Measurements from ENCODE around the gene MR1.

The MR1 gene

DNA sequence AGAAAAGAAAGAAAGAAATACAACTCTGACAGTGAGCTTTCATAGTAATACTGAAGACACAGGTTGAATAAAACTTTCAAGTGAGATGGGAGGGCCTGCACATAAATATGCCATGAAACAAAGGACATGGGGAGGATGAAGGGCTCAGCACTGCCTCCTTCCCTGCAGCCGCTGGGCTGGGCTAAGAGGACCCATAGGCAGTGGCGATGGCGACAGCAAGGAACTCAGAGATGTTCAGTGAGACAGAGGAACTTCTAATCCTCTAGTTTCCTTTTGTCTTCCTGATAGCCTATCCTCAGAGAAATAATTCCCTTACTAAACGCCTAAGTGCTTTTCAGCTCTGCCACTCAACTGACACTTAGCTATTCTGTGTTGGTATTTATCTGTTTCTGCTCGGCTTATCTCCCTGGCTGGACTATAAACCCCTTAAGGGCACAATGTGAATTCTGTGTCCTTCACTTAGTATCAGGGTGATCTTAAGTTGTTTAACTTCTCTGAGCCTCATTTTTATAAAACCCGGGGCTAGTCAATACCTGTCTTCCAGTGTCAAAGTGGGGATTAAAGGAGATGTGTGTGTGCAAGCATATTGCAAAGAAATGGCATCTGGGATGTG is 30.3 kb downstream of the MR1 start:
- no peak for DNase-seq (ENCODE audit: low spot score)

DNA sequence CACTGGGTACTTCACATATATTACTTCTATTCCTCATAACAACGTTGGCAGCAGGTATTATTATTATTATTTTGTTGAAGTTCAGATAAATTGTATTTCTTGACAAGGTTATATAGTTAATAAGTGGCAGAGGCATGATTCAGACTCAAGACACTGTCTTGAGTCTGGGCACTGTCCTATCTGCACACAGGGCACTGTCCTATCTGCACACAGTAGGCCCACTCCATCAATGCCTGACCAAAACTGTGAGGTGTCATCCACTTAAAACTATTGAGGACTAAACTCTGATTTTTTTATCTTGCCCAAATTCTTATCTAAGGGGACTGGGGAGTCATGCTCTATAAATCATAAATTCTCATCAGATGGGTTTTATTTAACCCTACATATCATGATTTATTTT is 30.9 kb downstream of the MR1 start:
- no peak for DNase-seq (ENCODE audit: low spot score)

DNA sequence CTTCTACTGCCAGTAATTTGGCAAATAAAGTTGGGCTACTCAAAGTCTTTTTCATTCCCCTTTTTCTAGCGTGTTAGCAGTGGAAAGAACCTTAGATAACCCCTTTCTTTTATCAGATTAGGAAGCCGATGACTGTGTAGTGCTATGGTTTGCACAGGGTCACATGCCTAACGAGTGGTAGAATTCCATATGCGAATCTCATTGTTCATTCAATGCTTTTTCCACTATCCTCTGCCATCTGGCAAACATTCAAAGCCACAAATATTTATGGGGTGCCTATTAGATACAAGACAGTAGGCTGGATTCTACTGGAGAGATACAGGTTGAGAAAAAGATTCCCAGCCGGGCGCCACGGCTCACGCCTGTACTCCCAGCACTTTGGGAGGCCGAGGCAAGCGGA is 39.9 kb downstream of the MR1 start:
- DNase-seq (ENCODE audit: low spot score), result peak; percentile 44

DNA sequence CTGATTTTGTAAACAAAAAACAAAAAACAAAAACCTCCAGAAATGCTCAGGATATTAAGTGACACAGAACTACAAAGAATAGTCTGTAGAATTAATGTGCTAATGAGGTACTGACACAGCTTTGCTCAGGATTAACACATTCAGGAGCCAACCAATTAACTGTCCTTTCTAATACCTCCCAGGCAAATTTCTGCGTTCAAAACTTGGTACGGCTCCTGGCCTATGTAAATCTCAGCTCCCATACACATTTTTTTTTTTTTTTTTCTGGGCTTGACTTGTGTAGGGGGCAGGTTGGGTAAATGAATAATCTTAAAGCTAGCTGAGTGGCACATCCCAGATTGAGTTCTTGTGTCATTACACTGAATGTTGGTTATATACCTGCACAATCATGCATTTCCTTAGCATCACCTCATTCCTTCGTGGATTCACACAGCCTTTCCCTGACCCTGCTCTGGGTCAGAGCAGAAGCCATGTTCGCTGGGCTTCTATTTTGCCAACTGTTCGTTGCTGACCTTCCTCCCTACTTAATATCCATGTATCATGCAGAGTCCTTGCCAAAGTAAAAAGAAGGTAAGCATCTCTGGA is 42.1 kb downstream of the MR1 start:
- DNase-seq (ENCODE audit: low spot score), result no peak

DNA sequence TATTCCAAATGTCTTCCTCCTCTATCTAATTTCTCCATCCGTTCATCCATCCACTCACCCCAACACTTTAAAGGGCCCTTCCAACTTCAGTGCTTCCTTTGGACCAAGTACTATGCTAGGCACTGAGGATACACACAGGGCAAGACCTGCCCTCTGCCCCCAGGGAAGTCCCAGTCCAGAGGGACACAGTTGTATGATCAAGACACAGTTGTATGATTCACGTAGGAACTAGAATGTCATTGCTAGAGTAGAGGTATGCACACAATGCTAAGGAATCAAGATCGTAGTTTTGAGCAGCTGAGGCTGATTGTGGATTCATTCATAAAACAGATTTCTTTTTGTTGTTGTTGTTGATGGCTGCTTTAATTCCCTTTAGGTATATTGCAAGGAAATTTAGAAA is 43.1 kb downstream of the MR1 start:
- no peak for DNase-seq (ENCODE audit: low spot score)

DNA sequence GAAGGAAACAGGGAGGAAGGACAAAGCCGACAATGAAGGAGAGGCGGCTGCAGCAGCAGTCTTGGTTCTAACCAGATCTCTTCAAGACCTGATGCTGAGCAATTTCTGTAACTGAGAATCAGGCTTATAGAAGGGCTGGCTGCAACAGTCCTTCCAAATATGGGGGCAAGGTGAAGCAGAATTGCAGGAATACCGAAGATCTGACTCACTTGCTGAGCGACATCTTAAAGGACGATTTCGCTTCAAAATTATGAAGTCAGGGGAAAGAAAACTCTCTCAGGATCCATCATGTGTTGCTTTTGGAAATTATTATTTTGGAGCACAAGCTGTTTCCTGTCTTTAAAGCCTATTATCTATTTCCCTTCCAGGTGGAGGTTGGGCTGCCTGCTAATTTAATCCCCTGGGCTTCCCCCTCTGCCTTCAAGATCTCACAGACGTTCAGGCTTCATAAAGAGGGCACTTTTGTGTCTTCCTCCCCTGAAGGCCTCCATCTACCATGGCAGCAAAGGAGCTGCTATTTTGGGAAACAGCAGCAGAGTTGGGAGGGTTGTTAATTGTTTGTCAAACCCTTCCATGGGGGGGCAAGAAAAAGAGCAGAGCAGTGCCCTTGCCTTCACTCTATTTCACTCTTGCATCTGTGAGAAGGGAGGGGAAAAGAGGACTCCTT is 43.9 kb downstream of the MR1 start:
- no peak for DNase-seq (ENCODE audit: low spot score)

DNA sequence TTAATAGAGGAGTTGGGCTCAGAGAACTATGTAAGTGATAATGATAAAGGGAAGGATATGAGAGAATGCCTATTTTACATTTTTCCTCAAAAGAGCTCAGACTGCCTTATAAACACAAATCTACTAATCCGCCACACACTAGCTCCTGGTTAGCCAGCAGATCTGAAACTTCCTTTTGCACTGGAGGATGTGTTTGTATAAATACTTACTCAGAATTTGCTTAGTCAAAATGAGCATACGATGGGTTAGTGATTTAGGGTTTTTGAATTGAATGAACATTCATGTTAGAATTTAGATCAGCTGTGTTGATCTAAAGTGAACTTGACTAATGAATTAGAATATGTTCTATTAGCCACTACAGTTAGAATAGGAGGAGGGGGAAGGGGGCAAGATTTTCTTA is 45.6 kb downstream of the MR1 start:
- DNase-seq (ENCODE audit: low spot score), result no peak

DNA sequence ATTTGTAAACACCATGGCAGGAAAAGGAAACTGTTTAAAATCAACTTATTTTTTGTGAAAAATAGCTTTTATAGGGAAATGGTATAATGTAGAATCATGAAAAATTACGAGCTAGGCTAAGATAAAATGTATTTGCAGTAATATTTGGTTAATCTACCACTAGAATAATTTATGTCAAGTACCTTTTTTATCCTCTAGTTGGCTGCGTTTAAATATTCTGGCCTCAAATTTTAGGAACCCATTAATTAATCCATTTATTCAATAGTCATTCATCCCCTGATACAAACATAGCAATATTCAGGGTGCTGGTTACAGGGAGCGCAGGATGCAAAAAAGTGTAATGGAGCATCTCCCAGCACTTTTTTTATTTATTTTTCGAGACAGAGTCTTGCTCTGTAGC is 46.1 kb downstream of the MR1 start:
- no peak for DNase-seq (ENCODE audit: low spot score)

DNA sequence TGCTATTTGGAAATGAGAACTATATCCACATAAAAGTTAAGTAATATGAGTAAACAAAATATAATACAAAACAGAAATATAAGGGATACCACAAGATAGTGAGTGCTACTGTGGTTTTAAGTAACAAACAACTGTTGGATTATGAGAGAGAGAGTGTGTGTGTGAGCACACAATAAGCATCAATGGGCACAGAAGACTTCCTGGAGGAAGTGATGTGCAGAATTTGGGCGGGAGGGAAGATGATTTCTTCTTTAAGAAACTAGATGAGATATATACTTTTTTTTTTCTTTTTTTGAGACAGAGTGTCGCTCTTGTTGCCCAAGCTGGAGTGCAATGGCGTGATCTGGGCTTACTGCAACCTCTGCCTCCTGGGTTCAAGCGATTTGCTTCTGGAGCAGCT is 46.8 kb downstream of the MR1 start:
- no peak for DNase-seq (ENCODE audit: low spot score)

DNA sequence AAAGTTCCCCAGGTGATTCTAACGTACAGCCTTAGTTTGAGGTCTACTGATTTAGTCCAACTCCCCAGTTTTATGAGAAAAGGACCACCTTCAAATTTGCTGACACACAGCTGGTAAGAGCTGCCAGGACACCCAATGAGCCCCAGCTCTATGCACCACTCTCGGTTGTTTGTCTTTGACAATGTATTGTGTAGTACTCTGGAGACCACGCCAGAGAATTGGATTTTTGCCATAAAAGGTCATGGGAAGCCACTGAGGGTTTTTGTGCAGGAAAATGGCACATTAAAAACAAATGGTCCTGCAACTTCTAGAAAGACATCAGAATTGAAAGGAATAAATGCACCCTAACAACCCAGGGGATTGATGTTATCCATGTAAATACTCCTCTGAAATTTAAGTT is 47.6 kb downstream of the MR1 start:
- DNase-seq (ENCODE audit: low spot score), result no peak

DNA sequence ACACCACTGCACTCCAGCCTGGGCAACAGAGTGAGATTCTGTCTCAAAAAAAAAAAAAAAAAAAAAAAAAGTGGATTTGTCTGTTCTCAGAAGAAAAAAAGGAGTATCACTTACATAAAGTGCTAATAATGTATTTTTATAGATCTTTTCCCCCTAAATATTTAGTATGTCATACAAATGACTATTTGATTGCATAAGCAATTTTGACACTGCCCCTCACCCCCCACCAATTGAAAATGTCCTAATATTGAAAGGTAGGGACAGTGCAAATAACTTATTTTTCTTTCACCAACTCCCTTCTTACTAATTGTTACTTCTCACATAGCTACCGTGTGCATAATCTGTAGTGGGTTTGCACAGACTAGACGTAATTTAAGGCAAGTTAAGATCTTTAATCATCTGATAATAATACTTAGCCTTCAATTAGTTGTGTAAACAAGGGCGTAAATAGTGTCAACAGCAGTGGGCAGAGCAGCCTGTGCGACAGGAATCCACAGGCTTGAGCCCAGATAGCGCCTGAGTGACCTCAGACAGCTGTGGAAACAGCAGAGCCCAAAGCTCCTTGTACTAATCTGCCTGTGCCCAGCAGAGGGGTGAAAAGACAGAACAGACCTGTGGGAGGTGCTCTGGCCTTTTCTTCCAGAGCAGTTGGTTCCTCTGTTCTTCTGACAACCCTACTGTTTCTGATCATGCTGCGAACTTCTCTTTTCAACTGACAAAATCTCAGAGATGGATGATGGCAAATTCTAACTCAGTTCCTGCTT is 50.2 kb downstream of the MR1 start:
- no peak for DNase-seq (ENCODE audit: low spot score)

DNA sequence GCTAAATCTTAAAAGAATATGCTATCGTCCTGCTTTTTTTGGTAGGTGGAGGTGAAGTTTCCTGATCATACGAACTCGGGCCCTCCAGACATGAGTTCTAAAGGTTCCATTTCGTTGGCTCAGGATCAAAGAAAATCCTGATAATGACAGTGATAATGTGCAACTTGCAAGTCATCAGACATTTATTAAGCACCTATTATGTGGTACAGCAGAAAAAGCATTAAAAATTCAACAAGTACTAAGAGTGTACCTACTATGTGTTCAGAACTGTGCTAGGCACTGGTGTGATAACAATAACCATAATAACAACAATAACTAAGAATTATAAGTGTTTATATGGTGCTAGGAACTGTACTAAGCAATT is 50.8 kb downstream of the MR1 start:
- DNase-seq (ENCODE audit: low spot score), result no peak

DNA sequence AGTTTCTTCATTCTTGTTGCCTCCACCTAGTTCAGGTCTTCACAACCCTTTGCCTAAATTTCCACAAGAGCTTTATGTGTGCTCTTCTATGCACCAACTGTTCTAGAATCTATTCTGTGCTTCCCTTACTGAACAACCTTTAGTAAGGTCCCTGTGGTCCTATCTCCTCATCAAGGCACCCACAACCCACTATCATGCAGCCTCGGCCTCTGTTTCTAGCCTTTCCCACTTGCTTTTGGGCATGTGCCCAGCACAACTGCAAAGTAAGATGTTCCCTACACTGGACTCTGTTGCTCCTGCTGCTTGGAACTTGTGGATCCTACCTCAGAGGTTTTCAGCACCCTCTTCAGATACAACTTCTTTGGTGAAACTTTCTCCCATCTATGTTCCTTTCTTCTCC is 52.3 kb downstream of the MR1 start:
- DNase-seq (ENCODE audit: low spot score), result no peak

DNA sequence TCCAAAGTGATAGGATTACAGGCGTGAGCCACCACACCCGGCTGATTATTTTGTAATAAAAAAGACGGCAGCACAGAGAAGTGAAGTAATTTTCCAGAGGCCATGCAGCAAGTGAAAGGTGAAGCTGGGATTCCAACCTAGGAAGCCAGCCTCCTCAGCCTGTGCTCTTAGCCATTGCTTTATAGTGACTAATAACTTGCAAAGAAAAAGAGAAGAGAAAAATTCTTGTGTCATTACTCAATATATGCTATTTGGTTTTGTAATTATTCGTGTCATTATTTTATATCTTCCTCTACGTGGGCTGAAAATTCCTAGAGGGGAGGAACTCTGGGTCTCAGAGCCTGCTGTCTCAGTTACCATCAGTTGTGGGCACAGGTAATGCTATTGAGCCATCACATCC is 53.1 kb downstream of the MR1 start:
- DNase-seq (ENCODE audit: low spot score), result peak; percentile 48

DNA sequence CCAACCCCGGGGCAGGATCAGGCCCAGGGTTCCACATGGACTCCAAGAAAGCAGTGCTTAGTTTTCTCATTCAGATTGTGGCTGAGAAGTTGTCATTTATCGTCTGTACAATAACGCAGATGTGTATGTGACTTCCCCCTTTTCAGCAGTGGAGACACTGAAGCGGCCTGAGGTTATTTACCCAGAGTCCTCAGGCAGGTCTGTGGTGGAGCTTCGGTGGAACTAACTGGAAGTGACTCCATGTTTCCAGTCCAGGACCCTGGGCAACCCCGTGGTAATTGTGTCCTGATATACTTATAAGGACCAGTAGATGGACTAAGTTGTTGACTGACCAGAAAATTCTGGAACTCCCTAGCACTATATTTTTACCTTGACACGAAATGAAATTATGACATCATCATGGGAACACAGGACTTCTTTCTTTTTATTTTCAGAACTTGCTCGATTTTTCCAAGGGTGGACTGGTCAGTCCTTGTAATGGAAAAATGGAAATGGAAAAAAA is 53.7 kb downstream of the MR1 start:
- no peak for DNase-seq (ENCODE audit: low spot score)

DNA sequence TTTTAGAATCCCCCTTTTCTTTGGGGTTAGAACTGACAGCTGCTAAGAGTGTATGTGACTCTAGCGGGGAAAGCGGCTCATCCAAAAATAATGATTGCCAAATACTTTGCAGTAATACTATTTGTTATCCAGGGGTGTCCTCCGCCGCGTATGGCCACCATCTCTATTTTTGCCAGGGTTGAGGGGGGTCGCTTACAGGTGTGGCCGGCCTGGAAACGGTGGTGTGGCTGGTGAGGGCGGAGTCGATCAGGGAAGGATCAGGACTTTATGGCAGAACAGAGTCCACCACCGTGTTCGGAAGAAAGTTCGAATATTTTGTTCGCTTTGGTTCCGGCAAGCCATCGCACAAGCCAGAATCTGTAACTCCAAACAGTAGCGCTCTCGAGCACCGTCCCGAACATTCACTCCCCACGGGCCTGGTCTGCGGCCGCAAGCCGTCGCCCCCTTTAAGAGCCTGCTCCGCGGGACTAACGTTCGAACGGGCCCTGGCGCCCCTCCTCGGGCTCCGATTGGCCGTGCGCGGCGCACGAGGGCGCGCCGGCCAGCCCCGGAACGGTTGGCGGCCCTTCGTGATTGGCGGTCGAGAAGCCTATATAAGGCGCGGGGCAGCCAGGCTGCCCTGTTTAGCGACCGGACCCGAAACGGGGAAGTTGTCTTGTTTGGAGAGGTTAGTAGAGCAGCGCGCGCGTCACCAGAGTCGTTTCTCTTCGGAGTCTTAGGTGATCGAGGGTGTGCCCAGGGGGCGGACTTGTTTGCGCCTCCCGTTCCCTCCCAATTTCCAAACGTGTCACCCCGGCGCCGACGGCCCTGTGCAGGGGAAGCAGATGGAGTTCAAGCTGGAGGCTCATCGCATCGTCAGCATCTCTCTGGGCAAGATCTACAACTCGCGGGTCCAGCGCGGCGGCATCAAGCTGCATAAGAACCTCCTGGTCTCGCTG is 54.6 kb downstream of the MR1 start, which contains the start of gene IER5:
IER5 (plus strand) TSS at position 622 of the 938 bp plus-strand sequence; CDS start at position 825, 203 bp downstream.
- peak; percentile 94 for DNase-seq (ENCODE audit: low spot score)

DNA sequence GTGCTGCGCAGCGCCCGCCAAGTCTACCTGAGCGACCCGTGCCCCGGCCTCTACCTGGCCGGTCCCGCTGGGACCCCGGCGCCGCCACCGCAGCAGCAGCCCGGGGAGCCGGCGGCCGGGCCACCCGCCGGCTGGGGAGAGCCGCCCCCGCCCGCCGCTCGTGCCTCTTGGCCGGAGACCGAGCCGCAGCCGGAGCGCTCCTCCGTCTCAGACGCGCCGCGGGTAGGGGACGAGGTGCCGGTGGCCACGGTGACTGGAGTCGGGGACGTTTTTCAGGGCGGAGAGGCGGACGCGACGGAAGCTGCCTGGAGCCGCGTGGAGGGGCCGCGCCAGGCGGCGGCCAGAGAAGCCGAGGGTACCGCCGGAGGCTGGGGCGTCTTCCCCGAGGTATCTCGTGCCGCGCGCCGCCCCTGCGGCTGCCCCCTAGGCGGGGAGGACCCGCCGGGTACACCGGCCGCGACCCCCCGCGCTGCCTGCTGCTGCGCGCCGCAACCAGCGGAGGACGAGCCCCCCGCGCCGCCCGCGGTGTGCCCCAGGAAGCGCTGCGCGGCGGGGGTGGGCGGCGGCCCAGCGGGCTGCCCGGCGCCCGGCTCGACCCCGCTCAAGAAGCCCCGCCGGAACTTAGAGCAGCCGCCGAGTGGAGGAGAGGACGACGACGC is 55.4 kb downstream of the MR1 start:
- DNase-seq (ENCODE audit: low spot score), result no peak

DNA sequence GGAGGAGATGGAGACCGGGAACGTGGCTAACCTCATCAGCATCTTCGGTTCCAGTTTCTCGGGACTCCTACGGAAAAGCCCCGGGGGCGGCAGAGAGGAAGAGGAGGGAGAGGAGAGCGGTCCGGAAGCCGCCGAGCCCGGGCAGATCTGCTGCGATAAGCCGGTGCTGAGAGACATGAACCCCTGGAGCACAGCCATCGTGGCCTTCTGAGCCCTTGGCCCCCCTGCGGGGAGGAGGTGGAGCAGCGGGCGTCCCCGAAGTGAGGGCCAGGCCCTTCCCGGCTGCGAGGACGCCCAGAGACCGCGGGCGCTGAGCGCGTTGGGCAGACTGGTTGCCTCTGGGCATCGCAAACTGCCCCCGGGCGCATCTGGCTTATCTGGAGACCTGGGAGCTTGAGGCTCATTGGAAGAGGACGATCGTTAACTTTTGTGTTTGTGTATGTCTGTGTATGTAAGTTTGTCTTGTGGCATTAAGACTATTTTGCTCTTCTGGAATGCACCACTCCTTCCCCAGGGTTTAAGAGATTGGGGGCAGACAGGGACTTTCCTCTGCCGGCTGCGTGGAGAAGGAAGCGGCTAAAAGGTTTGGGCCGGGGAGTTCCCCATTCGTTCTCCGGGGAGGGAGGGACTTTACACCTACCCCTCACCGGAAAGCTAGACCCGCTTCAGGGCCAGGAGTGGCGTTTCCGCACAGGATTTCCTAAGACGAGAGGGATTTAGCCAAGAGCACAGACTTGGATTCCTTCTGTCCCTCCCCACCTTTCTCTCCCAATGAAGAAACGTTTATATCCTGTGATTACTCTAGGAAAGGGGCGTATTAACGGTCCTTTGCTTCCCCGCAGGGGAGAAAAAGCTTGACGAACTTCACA is 56.1 kb downstream of the MR1 start:
- peak; percentile 41 for DNase-seq (ENCODE audit: low spot score)

DNA sequence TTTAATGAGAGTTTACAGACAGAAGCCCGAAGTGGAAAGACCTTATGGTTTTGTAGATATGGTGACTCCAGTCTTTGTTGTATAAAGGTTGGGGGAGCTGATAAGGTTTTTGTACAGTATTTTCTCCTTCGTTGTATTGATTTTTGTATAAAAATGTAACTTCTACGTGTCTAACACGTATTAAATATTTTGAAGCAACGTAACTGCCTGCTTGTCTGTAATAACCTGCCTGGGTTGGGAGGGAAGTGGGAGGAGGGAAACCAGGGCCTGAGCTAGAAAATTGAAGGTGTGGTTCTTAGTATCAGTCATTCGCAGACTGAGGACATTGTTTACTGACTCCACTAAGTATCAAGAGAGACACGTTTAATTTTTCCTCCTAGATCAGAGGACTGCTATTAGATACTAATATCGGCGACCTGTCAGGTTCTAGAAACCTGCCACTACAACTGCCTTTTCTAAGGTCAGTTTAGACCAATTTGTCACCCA is 56.9 kb downstream of the MR1 start:
- no peak for DNase-seq (ENCODE audit: low spot score)
